T1000 (cell line): ENCODE data around the gene PPP2R3B.

ENCODE experiments used
- DNase-seq: peaks from one replicate; lab custom pipeline; 2025; ENCODE audit warnings: mixed read lengths; lab: John Stamatoyannopoulos, UW

Gene PPP2R3B

GRCh38 chrX:370244-370962, 16.3 kb downstream of the PPP2R3B start:
- no peak for DNase-seq

DNA sequence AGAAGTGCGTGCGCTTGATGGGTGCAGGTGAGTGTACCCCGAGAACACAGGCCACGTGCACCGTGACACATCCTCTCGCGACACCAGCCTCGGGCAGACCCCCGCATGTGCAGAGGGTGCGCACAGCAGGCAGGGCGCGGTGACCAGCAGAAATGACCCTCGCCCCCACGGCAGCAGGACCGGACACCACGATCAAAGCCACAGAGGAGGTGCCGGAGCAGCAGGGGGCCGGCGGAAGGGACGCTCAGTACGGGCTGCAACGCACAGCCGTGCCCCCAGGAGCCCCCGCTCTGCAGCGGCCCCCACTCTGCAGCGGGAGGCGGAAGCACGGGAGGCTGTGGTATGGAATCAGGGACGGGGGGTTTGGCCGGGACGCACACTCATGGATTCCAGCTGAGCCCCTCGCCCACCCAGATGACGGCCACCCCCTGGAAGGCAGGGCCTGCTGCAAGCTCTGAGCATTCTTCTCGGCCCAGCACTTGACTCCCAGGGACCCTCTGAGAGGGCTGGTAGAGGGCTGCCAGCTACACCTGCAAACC, 17.1 kb downstream of the PPP2R3B start:
- no peak for DNase-seq

GRCh38 chrX:368811-369562, 17.7 kb downstream of the PPP2R3B start:
- no peak for DNase-seq

- DNase-seq, result no peak
Measured at GRCh38 chrX:367866-368265, 18.8 kb downstream of the PPP2R3B start.

- no peak for DNase-seq
Measured at GRCh38 chrX:367349-367748, 19.4 kb downstream of the PPP2R3B start.

GRCh38 chrX:363621-364375, 22.9 kb downstream of the PPP2R3B start:
- DNase-seq, result no peak

- no peak for DNase-seq
Measured at GRCh38 chrX:362937-363620, 23.6 kb downstream of the PPP2R3B start.

DNA sequence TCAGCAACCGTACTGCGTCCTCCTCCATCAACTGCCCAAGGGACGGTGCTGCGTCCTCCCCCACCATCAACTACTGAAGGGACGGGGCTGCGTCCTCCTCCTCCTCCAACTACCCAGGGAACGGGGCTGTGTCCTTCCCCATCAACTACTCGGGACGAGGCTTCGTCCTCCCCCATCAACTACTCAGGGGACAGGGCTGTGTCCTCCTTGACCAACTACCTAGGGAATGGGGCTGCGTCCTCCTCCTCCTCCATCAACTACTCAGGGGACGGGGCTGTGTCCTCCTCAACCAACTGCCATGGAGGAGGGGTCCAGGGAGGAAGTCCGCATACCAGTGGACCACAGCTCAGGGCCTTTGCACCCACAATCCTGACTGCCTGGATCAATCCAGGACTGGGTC, 24.4 kb downstream of the PPP2R3B start:
- no peak for DNase-seq

DNA sequence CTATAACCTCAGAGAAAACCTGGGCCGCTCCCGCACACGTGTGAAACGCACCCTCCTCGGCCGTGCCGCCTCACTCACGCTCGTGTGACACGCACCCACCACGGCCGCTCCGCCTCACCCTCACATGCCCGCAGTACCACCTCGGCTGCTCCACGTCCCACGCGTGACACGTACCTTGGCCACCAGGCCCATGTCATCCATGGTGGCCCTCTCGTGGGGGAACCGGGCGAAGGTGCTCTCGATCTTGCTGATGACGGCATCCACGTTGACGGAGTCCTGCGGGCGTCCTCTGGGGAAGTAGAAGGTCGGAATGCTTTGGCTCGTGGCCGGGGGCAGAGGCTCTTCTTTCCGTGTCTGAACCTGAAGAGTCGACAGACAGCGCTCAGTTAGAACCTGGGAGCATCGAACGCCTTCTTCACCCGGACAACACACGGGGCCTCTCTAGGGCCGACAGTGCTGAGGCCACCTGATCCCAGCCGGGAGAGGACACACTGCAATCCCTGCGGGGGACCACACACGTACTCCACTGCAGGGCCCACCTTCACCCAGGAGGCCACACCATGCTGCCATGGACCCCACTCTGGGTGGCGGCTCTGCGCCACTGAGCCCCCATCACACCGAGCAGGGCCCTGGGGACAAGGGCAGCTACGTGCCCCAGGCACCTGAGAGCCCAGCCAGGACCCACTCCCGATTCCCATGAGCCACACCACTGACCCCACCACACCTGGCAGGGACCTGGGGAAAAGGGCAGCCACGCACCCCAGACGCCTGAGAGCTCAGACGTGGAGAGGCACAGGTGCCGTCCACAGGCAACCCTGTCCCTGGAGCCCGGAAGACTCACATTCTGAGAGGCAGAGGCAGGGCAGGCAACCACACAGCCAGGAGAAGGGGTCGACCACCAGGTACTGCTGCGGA, 25.2 kb downstream of the PPP2R3B start:
- DNase-seq, result no peak

- DNase-seq, result no peak
Measured at GRCh38 chrX:360496-361150, 26.1 kb downstream of the PPP2R3B start.

- DNase-seq, result no peak
Measured at GRCh38 chrX:358651-359143, 28.0 kb downstream of the PPP2R3B start.

- no peak for DNase-seq
Measured at GRCh38 chrX:357693-358471, 28.8 kb downstream of the PPP2R3B start.

DNA sequence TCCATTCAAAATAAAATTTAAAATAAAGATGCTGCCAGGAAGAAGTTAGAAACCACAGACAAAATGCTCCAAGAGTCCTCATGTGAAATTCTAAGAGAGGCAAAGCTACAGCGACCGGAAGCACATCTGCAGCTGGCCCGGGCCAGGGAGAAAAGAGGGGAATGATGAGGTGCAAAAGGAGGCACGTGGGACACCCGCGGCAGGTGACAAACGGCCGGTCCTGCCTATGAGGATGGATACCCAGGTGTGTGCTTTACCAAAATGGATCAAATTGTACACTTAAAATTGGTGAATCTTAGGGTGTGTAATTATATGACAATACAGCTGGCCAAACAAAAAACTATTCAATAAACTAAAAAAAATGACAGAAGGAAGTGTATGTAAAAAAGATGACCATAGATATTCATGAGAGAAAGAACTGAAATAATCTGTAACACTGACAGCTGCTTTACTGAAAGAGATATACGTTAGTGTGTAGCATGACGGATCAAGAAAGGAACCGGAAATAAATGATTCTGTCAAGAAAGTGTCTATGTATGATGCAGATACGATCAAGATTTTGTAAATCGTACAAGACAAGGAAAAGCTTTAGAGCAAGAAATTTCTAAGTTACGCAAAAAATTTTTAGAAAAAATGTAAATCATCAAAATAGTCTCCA, 29.5 kb downstream of the PPP2R3B start:
- DNase-seq, result no peak

- no peak for DNase-seq
Measured at GRCh38 chrX:356385-357034, 30.2 kb downstream of the PPP2R3B start.

DNA sequence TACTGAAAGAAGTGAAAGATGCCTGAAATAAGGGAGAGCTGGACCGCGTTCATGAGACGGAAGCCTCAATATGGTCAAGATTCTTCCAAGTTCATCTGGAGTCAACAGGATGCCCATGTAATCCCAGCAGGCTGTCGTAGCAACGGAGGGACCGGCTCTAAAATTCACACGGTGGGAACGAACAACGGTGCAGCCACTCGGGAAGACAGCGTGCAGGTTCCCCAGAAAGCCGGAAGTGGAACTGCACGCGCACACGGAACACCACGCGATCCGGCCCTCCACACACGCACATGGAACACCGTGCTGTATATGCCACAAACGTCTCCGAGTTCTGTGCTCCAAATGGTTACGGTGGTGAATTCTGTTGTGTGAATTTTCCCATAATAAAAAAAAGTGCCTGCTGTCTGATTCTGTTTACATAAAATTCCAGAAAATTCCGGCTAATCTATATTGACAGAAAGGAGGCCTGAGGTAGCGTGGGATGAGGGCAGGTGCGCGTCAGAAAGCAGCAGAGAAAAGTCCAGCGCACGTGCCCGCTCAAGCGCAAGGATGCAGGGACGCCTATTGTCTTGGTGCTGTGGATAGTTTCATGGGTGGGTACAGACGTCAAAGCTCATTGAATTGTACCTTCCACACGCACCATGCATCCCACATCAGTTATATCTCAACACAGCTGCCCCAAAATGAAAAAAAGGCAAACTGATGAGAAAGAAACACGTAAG, 31.2 kb downstream of the PPP2R3B start:
- no peak for DNase-seq

DNA sequence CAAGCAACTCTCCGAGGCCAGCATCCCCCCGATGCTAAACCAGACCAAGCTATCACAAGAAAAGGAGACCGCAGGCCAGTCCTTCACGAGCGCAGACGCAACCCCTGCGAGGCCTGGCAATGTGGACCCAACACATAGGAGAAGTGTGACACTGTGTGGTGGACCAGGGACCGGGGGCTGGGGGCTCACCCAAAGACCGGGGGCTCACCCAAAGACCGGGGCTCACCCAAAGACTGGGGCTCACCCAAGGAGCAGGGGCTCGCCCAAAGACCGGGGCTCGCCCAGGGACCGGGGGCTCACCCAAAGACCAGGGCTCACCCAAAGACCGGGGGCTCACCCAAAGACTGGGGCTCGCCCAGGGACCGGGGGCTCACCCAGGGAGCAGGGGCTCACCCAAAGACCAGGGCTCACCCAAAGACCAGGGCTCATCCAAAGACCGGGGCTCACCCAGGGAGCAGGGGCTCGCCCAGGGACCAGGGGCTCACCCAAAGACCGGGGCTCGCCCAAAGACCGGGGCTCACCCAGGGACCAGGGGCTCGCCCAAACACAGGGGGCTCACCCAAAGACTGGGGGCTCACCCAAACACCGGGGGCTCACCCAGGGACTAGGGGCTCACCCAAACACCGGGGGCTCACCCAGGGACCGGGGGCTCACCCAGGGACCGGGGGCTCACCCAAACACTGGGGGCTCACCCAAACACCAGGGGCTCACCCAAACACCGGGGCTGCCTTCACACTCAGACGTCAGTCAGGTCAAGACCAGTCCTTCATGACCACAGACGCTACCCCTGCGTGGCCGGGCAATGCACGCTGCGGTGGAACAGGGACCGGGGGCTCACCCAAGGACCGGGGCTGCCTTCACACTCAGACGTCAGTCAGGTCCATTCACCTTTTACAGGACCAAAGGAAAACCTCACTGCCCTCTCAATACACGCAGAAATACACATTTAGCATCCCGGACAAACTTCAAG, 32.9 kb downstream of the PPP2R3B start:
- DNase-seq, result no peak
